HCT116 (cell line): ENCODE measurements around the gene ATP2C1. TPM values are rescaled to one million over a fixed set of nuclear protein-coding genes. Genes with fewer than 3 reads are reported as not detected.

Source experiments
- ATAC-seq: fragments of 200-7000 bp; cut with Tn5 transposase; 2 replicates; pipeline ENCODE4 v1.9.1; 2020; ENCODE audit warnings: mild to moderate bottlenecking, moderate library complexity
- BruUV-seq: library from RNA; stranded (reverse); fragments of 400-500 nt; replicated peaks from 2 replicates; lab custom pipeline; 2021; lab: Mats Ljungman, UMichigan
- CTCF ChIA-PET: fragments of 300-600 bp; sonication (Branson Sonifier 250); formaldehyde crosslinking; loops from one replicate; lab custom pipeline; 2021; ENCODE audit warnings: antibody characterized with exemption; lab: Charles Lee
- POLR2A ChIA-PET: fragments of 300-600, 350-600 bp; sonication (Branson Sonifier 250); formaldehyde crosslinking; loops from one replicate; lab custom pipeline; 2021; ENCODE audit warnings: antibody characterized with exemption; lab: Charles Lee
- RAD21 ChIA-PET, 2 experiments: fragments of 300-600 bp; sonication (Branson Sonifier 250); formaldehyde crosslinking; loops; one replicate each; lab custom pipeline; 2023; ENCODE audit warnings: low total read pairs in 2 of 2; ENCODE audit not compliant: uncharacterized antibody in 2 of 2, unreplicated experiment in 2 of 2, low non-redundant PET in 1 of 2; lab: Charles Lee
- DNase-seq: peaks from one replicate; pipeline ENCODE4 v3.0.0-alpha.2; 2010; ENCODE audit warnings: low read depth, low spot score
- H2AFZ ChIP-seq: fragments of 200-600 bp; shearing (Covaris generic), sonication (generic); 2 replicates; pipeline ENCODE4 v1.6.1; 2017; ENCODE audit warnings: low read depth, mixed run types, mixed read lengths, antibody characterized with exemption, low read length; ENCODE audit not compliant: poor library complexity, severe bottlenecking
- H3K27ac ChIP-seq: 2 replicates; pipeline ENCODE4 v1.5.1; 2012; ENCODE audit warnings: low read depth, low read length
- H3K27me3 ChIP-seq: fragments of 200-600 bp; sonication (generic); 2 replicates; pipeline ENCODE4 v1.6.1; 2016; ENCODE audit warnings: mixed run types, low read length, mixed read lengths; ENCODE audit not compliant: insufficient read depth
- H3K36me3 ChIP-seq, 2 experiments: fragments of 200-500 bp in 1 of 2; fragments of 200-600 bp in 1 of 2; sonication (Bioruptor generic) in 1 of 2; sonication (generic) in 1 of 2; 2 replicates each; pipeline versions ENCODE4 v1.5.1 to v1.6.1; 2014 to 2016; ENCODE audit warnings: low read length in 2 of 2, inconsistent platforms in 1 of 2, mixed read lengths in 1 of 2, mixed run types in 1 of 2; ENCODE audit not compliant: insufficient read depth in 2 of 2, control insufficient read depth in 1 of 2
- H3K4me1 ChIP-seq, 2 experiments: fragments of 200-600 bp in 1 of 2; sonication (generic) in 1 of 2; 2 replicates each; pipeline versions ENCODE4 v1.5.1 to v1.6.1; 2012 to 2017; ENCODE audit warnings: low read length in 2 of 2, inconsistent platforms in 1 of 2, mild to moderate bottlenecking in 1 of 2, mixed read lengths in 1 of 2, mixed run types in 1 of 2, moderate library complexity in 1 of 2; ENCODE audit not compliant: insufficient read depth in 2 of 2, control insufficient read depth in 1 of 2
- H3K4me2 ChIP-seq: fragments of 200-600 bp; sonication (generic); 2 replicates; pipeline ENCODE4 v1.6.1; 2017; ENCODE audit warnings: mixed run types, low read length, mixed read lengths
- H3K4me3 ChIP-seq, 2 experiments: fragments of 200-600 bp in 1 of 2; sonication (generic) in 1 of 2; replicated peaks in 1 of 2; 2 replicates each; pipeline ENCODE4 v1.5.1; 2011 to 2016; ENCODE audit warnings: low read length in 2 of 2, control low read depth in 1 of 2, low read depth in 1 of 2, mild to moderate bottlenecking in 1 of 2, mixed read lengths in 1 of 2, mixed run types in 1 of 2
- H3K79me2 ChIP-seq: fragments of 200-600 bp; sonication (generic); 2 replicates; pipeline ENCODE4 v1.6.1; 2017; ENCODE audit warnings: mild to moderate bottlenecking, mixed run types, low read length, moderate library complexity, mixed read lengths; ENCODE audit not compliant: insufficient read depth
- H3K9ac ChIP-seq: fragments of 200-600 bp; sonication (generic); 2 replicates; pipeline ENCODE4 v1.6.1; 2016; ENCODE audit warnings: low read length, mixed read lengths
- H3K9me2 ChIP-seq: fragments of 200-600 bp; sonication (generic), shearing (Covaris generic); 2 replicates; pipeline ENCODE4 v1.6.1; 2017; ENCODE audit warnings: mixed run types, mild to moderate bottlenecking, moderate library complexity; ENCODE audit not compliant: insufficient read depth
- H3K9me3 ChIP-seq, 2 experiments: fragments of 200-500 bp in 1 of 2; fragments of 200-600 bp in 1 of 2; sonication (Bioruptor generic) in 1 of 2; sonication (generic) in 1 of 2; 2 replicates each; pipeline ENCODE4 v1.6.1; 2014 to 2017; ENCODE audit warnings: low read length in 2 of 2, mixed read lengths in 2 of 2, inconsistent platforms in 1 of 2, low read depth in 1 of 2, mild to moderate bottlenecking in 1 of 2, mixed run types in 1 of 2, moderate library complexity in 1 of 2; ENCODE audit not compliant: control insufficient read depth in 1 of 2, insufficient read depth in 1 of 2
- H4K20me1 ChIP-seq: fragments of 200-600 bp; sonication (generic), shearing (Covaris generic); 2 replicates; pipeline ENCODE4 v1.6.1; 2017; ENCODE audit warnings: mixed run types, mild to moderate bottlenecking, moderate library complexity; ENCODE audit not compliant: insufficient read depth
- ATF3 ChIP-seq: IDR thresholded peaks from 2 replicates; pipeline ENCODE4 v1.6.1; 2012
- CEBPB ChIP-seq: IDR thresholded peaks from 2 replicates; pipeline ENCODE4 v1.6.1; 2012; ENCODE audit warnings: low read depth
- ELF1 ChIP-seq: IDR thresholded peaks from 2 replicates; pipeline ENCODE4 v1.6.1; 2012; ENCODE audit warnings: low read depth, borderline replicate concordance
- FOSL1 ChIP-seq: IDR thresholded peaks from 2 replicates; pipeline ENCODE4 v1.6.1; 2012; ENCODE audit warnings: low read depth
- POLR2A ChIP-seq: IDR thresholded peaks from 2 replicates; pipeline ENCODE4 v1.7.0; 2011; ENCODE audit warnings: borderline replicate concordance; ENCODE audit not compliant: insufficient read depth, insufficient read length; ENCODE audit errors: extremely low read depth
- POLR2AphosphoS5 ChIP-seq: IDR thresholded peaks from 2 replicates; pipeline ENCODE4 v1.6.1; 2011; ENCODE audit warnings: mild to moderate bottlenecking, low read depth, low read length, moderate library complexity
- RAD21 ChIP-seq: IDR thresholded peaks from 2 replicates; pipeline ENCODE4 v1.6.1; 2012; ENCODE audit warnings: low read depth, mild to moderate bottlenecking
- SP1 ChIP-seq: IDR thresholded peaks from 2 replicates; pipeline ENCODE4 v1.6.1; 2012; ENCODE audit warnings: low read depth
- SRF ChIP-seq: IDR thresholded peaks from 2 replicates; pipeline ENCODE4 v1.6.1; 2012; ENCODE audit warnings: low read depth
- ZFX ChIP-seq: fragments of 450-650 bp; IDR thresholded peaks from 2 replicates; pipeline ENCODE4 v1.6.1; 2017
- intact Hi-C: fragments of 100-400 bp; cut with micrococcal nuclease; formaldehyde crosslinking; loops from 2 replicates; pipeline ENCODE4 v1.10.0; 2022
- total RNA-seq: library from RNA; stranded (reverse); gene quantifications from one replicate; pipeline ENCODE4 v1.2.1, GENCODE V29; 2021; ENCODE audit not compliant: unreplicated experiment
- TF ChIP-seq, protein P1 (sequence below): IDR thresholded peaks from 2 replicates; pipeline ENCODE4 v1.6.1; 2012; ENCODE audit warnings: low read depth

ATP2C1 gene
- total RNA-seq, 1 experiment from 2014 or later, result 69.1 TPM

- RAD21 ChIA-PET, result no interaction called here
- no peaks in the 10 kb centered on the region for H3K79me2 ChIP-seq
- H3K27me3 ChIP-seq, result no peaks in the 10 kb centered on the region
- H3K4me2 ChIP-seq, result no peak overlapping the region
- no peak overlapping the region for H2AFZ ChIP-seq
- H3K9me3 ChIP-seq, result no peaks in the 10 kb centered on the region
- no peak for ATAC-seq
- peaks cover 2 to 3% of the 10 kb centered on the region in 2 experiments; a peak in 2 of 4 replicates for H3K36me3 ChIP-seq
- no peaks in the 10 kb centered on the region for H3K9me2 ChIP-seq
- H3K4me3 ChIP-seq, result no peak overlapping the region
- no peaks in the 10 kb centered on the region for H3K4me1 ChIP-seq
- TF ChIP-seq SRF (no peak), RAD21 (no peak), CEBPB (no peak), FOSL1 (no peak), ELF1 (no peak), POLR2A (no peak), ZFX (no peak), SP1 (no peak), ATF3 (no peak), POLR2AphosphoS5 (no peak)
- TF ChIP-seq, protein P1, sequence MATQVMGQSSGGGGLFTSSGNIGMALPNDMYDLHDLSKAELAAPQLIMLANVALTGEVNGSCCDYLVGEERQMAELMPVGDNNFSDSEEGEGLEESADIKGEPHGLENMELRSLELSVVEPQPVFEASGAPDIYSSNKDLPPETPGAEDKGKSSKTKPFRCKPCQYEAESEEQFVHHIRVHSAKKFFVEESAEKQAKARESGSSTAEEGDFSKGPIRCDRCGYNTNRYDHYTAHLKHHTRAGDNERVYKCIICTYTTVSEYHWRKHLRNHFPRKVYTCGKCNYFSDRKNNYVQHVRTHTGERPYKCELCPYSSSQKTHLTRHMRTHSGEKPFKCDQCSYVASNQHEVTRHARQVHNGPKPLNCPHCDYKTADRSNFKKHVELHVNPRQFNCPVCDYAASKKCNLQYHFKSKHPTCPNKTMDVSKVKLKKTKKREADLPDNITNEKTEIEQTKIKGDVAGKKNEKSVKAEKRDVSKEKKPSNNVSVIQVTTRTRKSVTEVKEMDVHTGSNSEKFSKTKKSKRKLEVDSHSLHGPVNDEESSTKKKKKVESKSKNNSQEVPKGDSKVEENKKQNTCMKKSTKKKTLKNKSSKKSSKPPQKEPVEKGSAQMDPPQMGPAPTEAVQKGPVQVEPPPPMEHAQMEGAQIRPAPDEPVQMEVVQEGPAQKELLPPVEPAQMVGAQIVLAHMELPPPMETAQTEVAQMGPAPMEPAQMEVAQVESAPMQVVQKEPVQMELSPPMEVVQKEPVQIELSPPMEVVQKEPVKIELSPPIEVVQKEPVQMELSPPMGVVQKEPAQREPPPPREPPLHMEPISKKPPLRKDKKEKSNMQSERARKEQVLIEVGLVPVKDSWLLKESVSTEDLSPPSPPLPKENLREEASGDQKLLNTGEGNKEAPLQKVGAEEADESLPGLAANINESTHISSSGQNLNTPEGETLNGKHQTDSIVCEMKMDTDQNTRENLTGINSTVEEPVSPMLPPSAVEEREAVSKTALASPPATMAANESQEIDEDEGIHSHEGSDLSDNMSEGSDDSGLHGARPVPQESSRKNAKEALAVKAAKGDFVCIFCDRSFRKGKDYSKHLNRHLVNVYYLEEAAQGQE, result no peak
- no TSS peak for BruUV-seq
- no peak overlapping the region for H3K9ac ChIP-seq
- no peak overlapping the region for H3K27ac ChIP-seq
- no peaks in the 10 kb centered on the region for H4K20me1 ChIP-seq
- CTCF ChIA-PET, result no interaction called here
- POLR2A ChIA-PET, result no interaction called here
- no peak for DNase-seq
- intact Hi-C loops, result no loop called here
Measured at GRCh38 chr3:131018970-131019369, 125.1 kb downstream of the ATP2C1 start.
